K562 (cell line): ENCODE measurements around the gene SPTBN5. TPM values are rescaled to one million over a fixed set of nuclear protein-coding genes. Genes with fewer than 3 reads are reported as not detected.

ENCODE experiments used
- ATAC-seq: fragments of 200-7000 bp; cut with Tn5 transposase; 3 replicates; pipeline ENCODE4 v1.9.1; 2020; ENCODE audit warnings: moderate library complexity
- BruUV-seq: library from RNA; stranded (reverse); fragments of 400-500 nt; replicated peaks from 2 replicates; lab custom pipeline; 2021; lab: Mats Ljungman, UMichigan
- CTCF ChIA-PET: fragments of 300-600 bp; formaldehyde crosslinking; extraction: SDS; loops from one replicate; lab custom pipeline; 2021; ENCODE audit warnings: low intra/inter-chr PET ratio; lab: Yijun Ruan, JAX
- POLR2A ChIA-PET: fragments of 300-600, 350-650 bp; sonication (Branson Sonifier 250); formaldehyde crosslinking; extraction: SDS; loops from one replicate; lab custom pipeline; 2021; ENCODE audit warnings: antibody characterized with exemption, inconsistent platforms; lab: Yijun Ruan, JAX
- DNase-seq, 4 experiments: peaks; one replicate each; pipeline versions ENCODE4 v3.0.0 to v3.0.0-alpha.2; 2011 to 2018; ENCODE audit warnings: low spot score in 3 of 4, mixed read lengths in 3 of 4; ENCODE audit errors: extremely low read depth in 1 of 4
- FAIRE-seq: peaks from 2 replicates; lab custom pipeline; 2011; peaks lifted over from hg19 to GRCh38; lab: Jason Lieb, UNC
- H2AFZ ChIP-seq: 2 replicates; pipeline ENCODE4 v1.6.0; 2011; ENCODE audit warnings: low read depth, low read length, control low read depth, inconsistent platforms
- H3K27ac ChIP-seq: fragments of 200-600 bp; 3 replicates; pipeline ENCODE4 v1.8.0; 2011; ENCODE audit warnings: low read depth, mild to moderate bottlenecking, control low read depth, inconsistent platforms, low read length, moderate library complexity, mixed read lengths; ENCODE audit errors: extremely low read depth
- H3K27me3 ChIP-seq, 2 experiments: fragments of 300-600 bp in 1 of 2; 2 replicates in 1 of 2; 3 replicates in 1 of 2; pipeline versions ENCODE4 v1.6.0 to v1.8.0; 2011; ENCODE audit warnings: inconsistent platforms in 2 of 2, low read length in 2 of 2, mild to moderate bottlenecking in 1 of 2, mixed read lengths in 1 of 2, moderate library complexity in 1 of 2; ENCODE audit not compliant: control insufficient read depth in 2 of 2, insufficient read depth in 2 of 2
- H3K36me3 ChIP-seq: fragments of 300-600 bp; 3 replicates; pipeline ENCODE4 v1.8.0; 2011; ENCODE audit warnings: mild to moderate bottlenecking, low read length, inconsistent platforms; ENCODE audit not compliant: control insufficient read depth, insufficient read depth
- H3K4me1 ChIP-seq, 2 experiments: fragments of 200-600 bp in 1 of 2; replicated peaks in 1 of 2; 2 replicates in 1 of 2; 3 replicates in 1 of 2; pipeline versions ENCODE4 v1.5.1 to v1.8.0; 2011; ENCODE audit warnings: inconsistent platforms in 2 of 2, low read length in 2 of 2, mild to moderate bottlenecking in 1 of 2, mixed read lengths in 1 of 2, moderate library complexity in 1 of 2; ENCODE audit not compliant: control insufficient read depth in 2 of 2, insufficient read depth in 2 of 2
- H3K4me2 ChIP-seq: 2 replicates; pipeline ENCODE4 v1.6.1; 2011; ENCODE audit warnings: low read length, control low read depth, inconsistent platforms, mixed read lengths; ENCODE audit not compliant: insufficient read depth
- H3K4me3 ChIP-seq: fragments of 200-600 bp; sonication (generic), shearing (Covaris generic); 2 replicates; pipeline ENCODE4 v1.5.1; 2016; ENCODE audit warnings: control low read depth, inconsistent platforms
- H3K79me2 ChIP-seq: fragments of 200-600 bp; 3 replicates; pipeline ENCODE4 v1.8.0; 2011; ENCODE audit warnings: low read length, inconsistent platforms; ENCODE audit not compliant: control insufficient read depth, insufficient read depth
- H3K9ac ChIP-seq, 2 experiments: 2 replicates each; pipeline versions ENCODE4 v1.6.0 to v1.6.1; 2011; ENCODE audit warnings: low read depth in 2 of 2, low read length in 2 of 2, control low read depth in 1 of 2, inconsistent platforms in 1 of 2, mild to moderate bottlenecking in 1 of 2, mixed read lengths in 1 of 2; ENCODE audit not compliant: insufficient read depth in 1 of 2
- H3K9me1 ChIP-seq: one replicate; pipeline ENCODE4 v1.6.0; 2011; ENCODE audit warnings: inconsistent platforms, mild to moderate bottlenecking, low read length, moderate library complexity; ENCODE audit not compliant: control insufficient read depth, insufficient read depth
- H3K9me3 ChIP-seq: replicated peaks from 2 replicates; pipeline ENCODE4 v1.5.1; 2011; ENCODE audit warnings: low read depth, low read length, inconsistent platforms; ENCODE audit not compliant: control insufficient read depth, insufficient read depth
- H4K20me1 ChIP-seq: replicated peaks from 2 replicates; pipeline ENCODE4 v1.6.1; 2011; ENCODE audit warnings: low read length, inconsistent platforms, mixed read lengths; ENCODE audit not compliant: control insufficient read depth, insufficient read depth
- FOXA1 ChIP-seq: fragments of 450-650 bp; IDR thresholded peaks from 2 replicates; pipeline ENCODE4 v1.6.1; 2016; ENCODE audit warnings: mild to moderate bottlenecking, borderline replicate concordance
- ZNF76 ChIP-seq: fragments of 250-450 bp; sonication (Bioruptor Pico); IDR thresholded peaks from 2 replicates; pipeline ENCODE4 v1.4.0; 2020; ENCODE audit warnings: mild to moderate bottlenecking, moderate library complexity, borderline replicate concordance
- ZNF785 ChIP-seq: fragments of 250-450 bp; sonication (Bioruptor Pico); IDR thresholded peaks from 2 replicates; pipeline ENCODE4 v1.4.0; 2020; ENCODE audit warnings: mild to moderate bottlenecking
- WGBS: fragments of 100-300 bp; shearing (Covaris generic); methylation state at CpG from one replicate; pipeline ENCODE4 v1.1.6; 2016; ENCODE audit warnings: low coverage, mixed read lengths; ENCODE audit not compliant: insufficient coverage; ENCODE audit errors: missing lambda C conversion rate; 5-methylcytosine and 5-hydroxymethylcytosine counted together
- in situ Hi-C: fragments of 300-500 bp; cut with MboI; formaldehyde crosslinking; loops from 4 replicates; pipeline ENCODE4 v1.15.0; 2018; ENCODE audit warnings: inconsistent platforms, mixed read lengths
- intact Hi-C: fragments of 100-400 bp; cut with micrococcal nuclease; formaldehyde crosslinking; loops from 2 replicates; pipeline ENCODE4 v1.14.2; 2022
- microRNA-seq: library from miRNA; unstranded; fragments of <30 nt; microRNA quantifications from one replicate; pipeline ENCODE4, GENCODE V29; 2018; ENCODE audit warnings: borderline microRNAs expressed
- polyA plus RNA-seq, 8 experiments: library from polyadenylated mRNA; depleted of rRNA in 4 of 8; stranded (reverse) in 5 of 8; unstranded in 3 of 8; fragments of >200 nt; fragmentation: Nextera tagmentation in 2 of 8; fragmentation: Illumina TruSeq in 1 of 8; extraction: Ambion mirVana in 2 of 8; extraction: Trizol in 1 of 8; gene quantifications; 2 replicates each; pipeline versions ENCODE4 v1.2.1 to v1.2.3, GENCODE V29; 2011 to 2014; ENCODE audit warnings: inconsistent platforms in 1 of 8, missing spikeins in 1 of 8
- small RNA-seq: library from RNA; depleted of rRNA; stranded (forward); fragments of <200 nt; gene quantifications from one replicate; pipeline ENCODE3, GENCODE V24; 2014
- total RNA-seq, 7 experiments: library from RNA; depleted of rRNA in 6 of 7; stranded (reverse); fragments of >200 nt in 6 of 7; fragmentation: Illumina TruSeq in 2 of 7; extraction: Trizol in 2 of 7; gene quantifications; 2 replicates each; pipeline versions ENCODE4 v1.2.1 to v1.2.3, GENCODE V29; 2011 to 2021; ENCODE audit warnings: low replicate concordance in 1 of 7

Gene SPTBN5
- total and polyA plus RNA-seq, 9 of the 15 experiments (the other 6 are each of a cell fraction or from before 2014, with no cell fraction given) = 0.02 TPM; not detected in 8

DNA sequence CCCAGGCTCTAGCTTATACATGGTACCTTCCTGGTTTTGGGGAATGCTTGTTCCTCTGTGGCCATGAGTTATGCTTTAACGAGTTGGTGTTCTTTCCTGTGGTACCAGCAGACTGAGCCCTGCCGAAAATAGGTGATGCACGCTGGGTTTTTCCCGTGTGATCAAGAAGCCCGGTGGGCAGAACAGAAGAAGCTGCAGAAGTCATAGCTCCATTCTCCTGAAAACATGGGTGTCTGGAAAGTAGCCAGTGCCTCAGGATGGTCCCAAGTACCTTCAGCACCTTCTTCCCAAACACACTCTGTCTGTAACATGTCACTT, 94.4 kb downstream of the SPTBN5 start (continued):
- no peak for TF ChIP-seq ZNF785 (CRISPR knock-in tag)
- TF ChIP-seq, all 486 proteins: peak for 0

DNA sequence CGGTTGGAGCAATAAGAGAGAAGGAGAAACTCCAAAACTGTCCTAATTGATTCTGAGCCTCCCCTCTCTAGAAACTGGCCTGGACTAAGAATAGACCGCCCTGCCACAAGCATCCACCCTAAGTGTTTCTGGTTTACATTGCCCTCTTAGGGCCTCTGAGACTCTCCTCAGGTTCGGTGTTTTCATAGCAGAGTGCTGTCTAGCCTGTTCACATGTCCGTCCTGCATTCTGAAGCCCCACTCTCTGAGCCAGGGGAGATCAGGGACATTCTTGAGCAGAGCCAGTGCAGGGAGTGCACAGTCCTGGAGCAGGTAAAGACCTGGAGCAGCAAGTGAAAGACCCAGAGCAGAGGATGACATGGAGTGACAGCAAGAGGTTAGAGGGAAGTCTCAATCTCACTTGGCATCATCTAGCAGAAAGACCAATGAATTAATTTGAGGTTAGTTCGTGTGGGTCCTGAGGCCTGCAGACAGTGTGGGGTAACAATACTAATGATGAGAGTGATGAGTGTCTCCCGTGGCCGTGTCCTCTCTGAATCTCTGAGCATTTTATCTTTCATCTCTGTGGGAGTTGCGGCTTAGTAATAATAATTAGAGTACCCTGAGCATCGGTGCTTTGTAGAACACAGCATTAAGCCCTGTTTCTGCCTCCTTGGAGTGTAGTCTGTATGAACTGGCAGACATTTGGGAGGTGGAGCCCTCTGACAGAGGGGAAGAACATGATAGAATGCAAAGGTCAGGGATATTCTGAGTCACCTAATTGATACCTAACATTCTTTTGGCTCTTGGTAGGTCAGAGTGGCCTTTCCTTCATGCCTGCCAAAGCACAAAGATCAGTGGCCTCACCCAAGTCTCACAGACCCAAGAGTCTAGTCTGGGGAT, 95.0 kb downstream of the SPTBN5 start:
- H3K9me3 ChIP-seq = no peaks in the 10 kb centered on the region
- intact Hi-C loops = no loop called here
- in situ Hi-C loops = no loop called here
- no TSS peak for BruUV-seq
- no peaks in the 10 kb centered on the region for H3K36me3 ChIP-seq
- peak; percentile 47; the same call in 2 of the 3 replicates for ATAC-seq
- H3K79me2 ChIP-seq = no peaks in the 10 kb centered on the region
- no peaks in the 10 kb centered on the region for H3K27me3 ChIP-seq
- CTCF ChIA-PET = no interaction called here
- TF ChIP-seq FOXA1 = no peak
- TF ChIP-seq ZNF76 (CRISPR knock-in tag) = no peak
- TF ChIP-seq, all 486 proteins: peak for 0
- DNase-seq (no peak), FAIRE-seq (no peak)
- no peak overlapping the region for H3K4me2 ChIP-seq
- peaks cover 0 to under 1% of the 10 kb centered on the region in 2 experiments; a peak in 1 of 5 replicates for H3K4me1 ChIP-seq
- no peak overlapping the region for H3K4me3 ChIP-seq
- 53% methylated on average over 9 of the region's 9 CpGs for WGBS
- H2AFZ ChIP-seq = no peak overlapping the region
- no peaks in the 10 kb centered on the region for H3K9me1 ChIP-seq
- no peak overlapping the region for H3K9ac ChIP-seq
- no peak overlapping the region for H3K27ac ChIP-seq
- no peaks in the 10 kb centered on the region; the same call in 1 of the 2 replicates for H4K20me1 ChIP-seq
- POLR2A ChIA-PET = no interaction called here

Small RNA genes within 50 kb of the gene (microRNA-seq; reads per million reads assigned to microRNA genes)
- gene MIR4310 = not detected

Small RNA genes within 50 kb of the gene (small RNA-seq; reads per million reads assigned to genes)
- gene JMJD7-PLA2G4B = not detected
- gene MIR4310 = not detected
- not detected for gene RNA5SP393

Other genes starting within 250 kb of the SPTBN5 start
- 23.0 and 23.9 TPM in 2 replicates for gene MGA, start 233.6 kb downstream of the SPTBN5 start, total RNA-seq (2014; rRNA removed)
- gene MGA, start 233.6 kb downstream of the SPTBN5 start, total RNA-seq (2014; rRNA removed; fragmentation: Illumina TruSeq; extraction: Trizol) = 56.1 and 59.4 TPM in 2 replicates
- gene MGA, start 233.6 kb downstream of the SPTBN5 start, total RNA-seq (2015; rRNA removed; fragmentation: Illumina TruSeq; extraction: Trizol) = 44.8 and 47.5 TPM in 2 replicates
- gene MGA, start 233.6 kb downstream of the SPTBN5 start, total RNA-seq (2021) = 43.3 and 45.3 TPM in 2 replicates
- 15.1 and 18.2 TPM in 2 replicates for gene MGA, start 233.6 kb downstream of the SPTBN5 start, polyA plus RNA-seq (2011; rRNA removed)
- 15.4 and 21.1 TPM in 2 replicates for gene MGA, start 233.6 kb downstream of the SPTBN5 start, polyA plus RNA-seq (2014; fragmentation: Illumina TruSeq; extraction: Trizol)
- 1 to 10 TPM; 4.7 to 4.8 TPM for gene MGA, start 233.6 kb downstream of the SPTBN5 start, polyA plus RNA-seq (2014; fragmentation: Nextera tagmentation; extraction: Ambion mirVana)
- gene MGA, start 233.6 kb downstream of the SPTBN5 start, polyA plus RNA-seq (2014; rRNA removed) = 8.9 and 9.7 TPM in 2 replicates
- gene MAPKBP1, start 119.6 kb downstream of the SPTBN5 start, total RNA-seq (2014; rRNA removed) = 4.1 and 5.3 TPM in 2 replicates
- gene MAPKBP1, start 119.6 kb downstream of the SPTBN5 start, total RNA-seq (2014; rRNA removed; fragmentation: Illumina TruSeq; extraction: Trizol) = 4.5 and 4.6 TPM in 2 replicates
- 5.7 and 5.8 TPM in 2 replicates for gene MAPKBP1, start 119.6 kb downstream of the SPTBN5 start, total RNA-seq (2015; rRNA removed; fragmentation: Illumina TruSeq; extraction: Trizol)
- gene MAPKBP1, start 119.6 kb downstream of the SPTBN5 start, total RNA-seq (2021) = 9.5 and 9.6 TPM in 2 replicates
- gene MAPKBP1, start 119.6 kb downstream of the SPTBN5 start, polyA plus RNA-seq (2011; rRNA removed) = 3.4 and 4.4 TPM in 2 replicates
- gene MAPKBP1, start 119.6 kb downstream of the SPTBN5 start, polyA plus RNA-seq (2014; fragmentation: Illumina TruSeq; extraction: Trizol) = 4.8 and 5.4 TPM in 2 replicates
- under 1 TPM; 0.15 to 0.28 TPM for gene MAPKBP1, start 119.6 kb downstream of the SPTBN5 start, polyA plus RNA-seq (2014; fragmentation: Nextera tagmentation; extraction: Ambion mirVana)
- 5.2 and 7.1 TPM in 2 replicates for gene MAPKBP1, start 119.6 kb downstream of the SPTBN5 start, polyA plus RNA-seq (2014; rRNA removed)
- 6.1 and 11.3 TPM in 2 replicates for gene JMJD7, start 66.0 kb downstream of the SPTBN5 start, total RNA-seq (2014; rRNA removed)
- 3.2 and 3.8 TPM in 2 replicates for gene JMJD7, start 66.0 kb downstream of the SPTBN5 start, total RNA-seq (2014; rRNA removed; fragmentation: Illumina TruSeq; extraction: Trizol)
- 4.3 and 5.3 TPM in 2 replicates for gene JMJD7, start 66.0 kb downstream of the SPTBN5 start, total RNA-seq (2015; rRNA removed; fragmentation: Illumina TruSeq; extraction: Trizol)
- gene JMJD7, start 66.0 kb downstream of the SPTBN5 start, total RNA-seq (2021) = 12.2 and 13.1 TPM in 2 replicates
- gene JMJD7, start 66.0 kb downstream of the SPTBN5 start, polyA plus RNA-seq (2011; rRNA removed) = 7.9 and 8.8 TPM in 2 replicates
- 6.8 and 9.4 TPM in 2 replicates for gene JMJD7, start 66.0 kb downstream of the SPTBN5 start, polyA plus RNA-seq (2014; fragmentation: Illumina TruSeq; extraction: Trizol)
- gene JMJD7, start 66.0 kb downstream of the SPTBN5 start, polyA plus RNA-seq (2014; fragmentation: Nextera tagmentation; extraction: Ambion mirVana) = 1 to 10 TPM; 1.2 to 2.9 TPM
- gene JMJD7, start 66.0 kb downstream of the SPTBN5 start, polyA plus RNA-seq (2014; rRNA removed) = 9.7 and 13.9 TPM in 2 replicates
- gene PLA2G4B, start 55.2 kb downstream of the SPTBN5 start, total RNA-seq (2014; rRNA removed) = 3.9 TPM in 2 replicates
- gene PLA2G4B, start 55.2 kb downstream of the SPTBN5 start, total RNA-seq (2014; rRNA removed; fragmentation: Illumina TruSeq; extraction: Trizol) = 0.89 and 2.1 TPM in 2 replicates
- gene PLA2G4B, start 55.2 kb downstream of the SPTBN5 start, total RNA-seq (2015; rRNA removed; fragmentation: Illumina TruSeq; extraction: Trizol) = 1.3 and 1.4 TPM in 2 replicates
- 2.8 and 5.2 TPM in 2 replicates for gene PLA2G4B, start 55.2 kb downstream of the SPTBN5 start, total RNA-seq (2021)
- 4.3 and 7.0 TPM in 2 replicates for gene PLA2G4B, start 55.2 kb downstream of the SPTBN5 start, polyA plus RNA-seq (2011; rRNA removed)
- gene PLA2G4B, start 55.2 kb downstream of the SPTBN5 start, polyA plus RNA-seq (2014; fragmentation: Illumina TruSeq; extraction: Trizol) = 2.7 and 2.8 TPM in 2 replicates
- gene PLA2G4B, start 55.2 kb downstream of the SPTBN5 start, polyA plus RNA-seq (2014; fragmentation: Nextera tagmentation; extraction: Ambion mirVana) = under 1 TPM; 0.07 to 0.25 TPM
- 5.6 and 6.1 TPM in 2 replicates for gene PLA2G4B, start 55.2 kb downstream of the SPTBN5 start, polyA plus RNA-seq (2014; rRNA removed)
- gene EHD4, start 78.5 kb upstream of the SPTBN5 start, total RNA-seq (2014; rRNA removed) = 9.8 and 12.6 TPM in 2 replicates
- 4.6 and 5.2 TPM in 2 replicates for gene EHD4, start 78.5 kb upstream of the SPTBN5 start, total RNA-seq (2014; rRNA removed; fragmentation: Illumina TruSeq; extraction: Trizol)
- gene EHD4, start 78.5 kb upstream of the SPTBN5 start, total RNA-seq (2015; rRNA removed; fragmentation: Illumina TruSeq; extraction: Trizol) = 5.6 and 5.7 TPM in 2 replicates
- 10.3 and 11.4 TPM in 2 replicates for gene EHD4, start 78.5 kb upstream of the SPTBN5 start, total RNA-seq (2021)
- 6.4 and 7.4 TPM in 2 replicates for gene EHD4, start 78.5 kb upstream of the SPTBN5 start, polyA plus RNA-seq (2011; rRNA removed)
- 7.0 and 8.1 TPM in 2 replicates for gene EHD4, start 78.5 kb upstream of the SPTBN5 start, polyA plus RNA-seq (2014; fragmentation: Illumina TruSeq; extraction: Trizol)
- under 1 TPM; 0.89 to 0.96 TPM for gene EHD4, start 78.5 kb upstream of the SPTBN5 start, polyA plus RNA-seq (2014; fragmentation: Nextera tagmentation; extraction: Ambion mirVana)
- gene EHD4, start 78.5 kb upstream of the SPTBN5 start, polyA plus RNA-seq (2014; rRNA removed) = 7.5 and 7.7 TPM in 2 replicates
- gene PLA2G4E, start 127.0 kb upstream of the SPTBN5 start, total RNA-seq (2014; rRNA removed) = not detected in 2 replicates
- not detected in 2 replicates for gene PLA2G4E, start 127.0 kb upstream of the SPTBN5 start, total RNA-seq (2014; rRNA removed; fragmentation: Illumina TruSeq; extraction: Trizol)
- gene PLA2G4E, start 127.0 kb upstream of the SPTBN5 start, total RNA-seq (2015; rRNA removed; fragmentation: Illumina TruSeq; extraction: Trizol) = not detected in 2 replicates
- gene PLA2G4E, start 127.0 kb upstream of the SPTBN5 start, total RNA-seq (2021) = not detected in 2 replicates
- 0.03 TPM in 1 of 2 replicates, not detected in the other for gene PLA2G4E, start 127.0 kb upstream of the SPTBN5 start, polyA plus RNA-seq (2011; rRNA removed)
- not detected in 2 replicates for gene PLA2G4E, start 127.0 kb upstream of the SPTBN5 start, polyA plus RNA-seq (2014; fragmentation: Illumina TruSeq; extraction: Trizol)
- not detected for gene PLA2G4E, start 127.0 kb upstream of the SPTBN5 start, polyA plus RNA-seq (2014; fragmentation: Nextera tagmentation; extraction: Ambion mirVana)
- gene PLA2G4E, start 127.0 kb upstream of the SPTBN5 start, polyA plus RNA-seq (2014; rRNA removed) = not detected in 2 replicates
- not detected in 2 replicates for gene PLA2G4D, start 200.5 kb upstream of the SPTBN5 start, total RNA-seq (2014; rRNA removed)
- not detected in 2 replicates for gene PLA2G4D, start 200.5 kb upstream of the SPTBN5 start, total RNA-seq (2014; rRNA removed; fragmentation: Illumina TruSeq; extraction: Trizol)
- gene PLA2G4D, start 200.5 kb upstream of the SPTBN5 start, total RNA-seq (2015; rRNA removed; fragmentation: Illumina TruSeq; extraction: Trizol) = not detected in 2 replicates
- 0.04 TPM in 1 of 2 replicates, not detected in the other for gene PLA2G4D, start 200.5 kb upstream of the SPTBN5 start, total RNA-seq (2021)
- 0.04 TPM in 1 of 2 replicates, not detected in the other for gene PLA2G4D, start 200.5 kb upstream of the SPTBN5 start, polyA plus RNA-seq (2011; rRNA removed)
- not detected in 2 replicates for gene PLA2G4D, start 200.5 kb upstream of the SPTBN5 start, polyA plus RNA-seq (2014; fragmentation: Illumina TruSeq; extraction: Trizol)
- not detected for gene PLA2G4D, start 200.5 kb upstream of the SPTBN5 start, polyA plus RNA-seq (2014; fragmentation: Nextera tagmentation; extraction: Ambion mirVana)
- gene PLA2G4D, start 200.5 kb upstream of the SPTBN5 start, polyA plus RNA-seq (2014; rRNA removed) = not detected in 2 replicates